ENCODE data around the gene PPP1R10.

- no peak for TF ChIP-seq CTCF (IDR thresholded peaks at IDR 0.05; ENCODE audit: low read depth, low read length)
- TF ChIP-seq EZH2phosphoT487 (IDR thresholded peaks at IDR 0.05; ENCODE audit: low read depth) = no peak
Observed at GRCh38 chr6:30616811-30617564, at the start of gene PPP1R10.

All from OCI-LY3 (cell line).